Activated CD8-positive, alpha-beta memory T cell treated with anti-CD3 and anti-CD28 coated beads, Interleukin-2, amount 50 U/mL, for 4 hours (primary cell): ENCODE results near the gene KCNMA1.

Experiments
- DNase-seq: peaks from one replicate; pipeline ENCODE4 v3.0.0-alpha.2; 2020

Gene KCNMA1

GRCh38 chr10:77504196-77504872 lies 133.3 kb downstream of the KCNMA1 start:
- DNase-seq, result no peak

GRCh38 chr10:77501846-77502261 lies 135.8 kb downstream of the KCNMA1 start:
- DNase-seq, result no peak

- DNase-seq, result no peak
Measured at GRCh38 chr10:77501152-77501845, 136.3 kb downstream of the KCNMA1 start.

- DNase-seq, result no peak
Measured at GRCh38 chr10:77500754-77501151, 136.9 kb downstream of the KCNMA1 start.

- DNase-seq, result no peak
Measured at GRCh38 chr10:77498829-77499228, 138.8 kb downstream of the KCNMA1 start.

GRCh38 chr10:77498210-77498609 lies 139.4 kb downstream of the KCNMA1 start:
- DNase-seq, result no peak

- DNase-seq, result no peak
Measured at GRCh38 chr10:77497748-77498147, 139.9 kb downstream of the KCNMA1 start.

- no peak for DNase-seq
Measured at GRCh38 chr10:77496941-77497420, 140.6 kb downstream of the KCNMA1 start.

- no peak for DNase-seq
Measured at GRCh38 chr10:77494756-77495541, 142.7 kb downstream of the KCNMA1 start.

GRCh38 chr10:77494327-77494726 lies 143.3 kb downstream of the KCNMA1 start:
- no peak for DNase-seq

- DNase-seq, result no peak
Measured at GRCh38 chr10:77493851-77494261, 143.8 kb downstream of the KCNMA1 start.

- no peak for DNase-seq
Measured at GRCh38 chr10:77493239-77493806, 144.3 kb downstream of the KCNMA1 start.

GRCh38 chr10:77492368-77492994 lies 145.1 kb downstream of the KCNMA1 start:
- no peak for DNase-seq

GRCh38 chr10:77490534-77491314 lies 146.9 kb downstream of the KCNMA1 start:
- no peak for DNase-seq

GRCh38 chr10:77486517-77486916 lies 151.1 kb downstream of the KCNMA1 start:
- DNase-seq, result no peak

GRCh38 chr10:77485847-77486246 lies 151.8 kb downstream of the KCNMA1 start:
- DNase-seq, result no peak

GRCh38 chr10:77482072-77482471 lies 155.5 kb downstream of the KCNMA1 start:
- no peak for DNase-seq

GRCh38 chr10:77479586-77479985 lies 158.0 kb downstream of the KCNMA1 start:
- no peak for DNase-seq

- DNase-seq, result no peak
Measured at GRCh38 chr10:77478962-77479359, 158.6 kb downstream of the KCNMA1 start.

GRCh38 chr10:77478247-77478961 lies 159.2 kb downstream of the KCNMA1 start:
- DNase-seq, result no peak

GRCh38 chr10:77475522-77475921 lies 162.1 kb downstream of the KCNMA1 start:
- no peak for DNase-seq
